Astrocyte (in vitro differentiated cells and primary cell): ENCODE data around the gene IFI44.

Experiments
- CTCF ChIP-seq: IDR thresholded peaks from 2 replicates; pipeline ENCODE4 v1.5.1; 2011; ENCODE audit warnings: low read depth, mild to moderate bottlenecking, inconsistent platforms, low read length, moderate library complexity; ENCODE audit not compliant: insufficient read depth
- EZH2 ChIP-seq: IDR thresholded peaks from 2 replicates; pipeline ENCODE4 v1.6.1; 2012; ENCODE audit warnings: mild to moderate bottlenecking, low read length, inconsistent platforms; ENCODE audit not compliant: insufficient read depth

GRCh38 chr1:78652019-78652560 is 2.5 kb downstream of the IFI44 start:
- TF ChIP-seq CTCF (no peak), EZH2 (no peak)
